Loucy (cell line): ENCODE data around the gene RFT1.

Experiments
- EZH2phosphoT487 ChIP-seq: fragments of 200-600 bp; IDR thresholded peaks from 2 replicates; pipeline ENCODE4 v1.6.1; 2018; ENCODE audit warnings: antibody characterized with exemption, mild to moderate bottlenecking, moderate library complexity, borderline replicate concordance
- TF ChIP-seq, protein P1 (sequence below): fragments of 200-600 bp; sonication (generic); conservative IDR thresholded peaks from 2 replicates; pipeline ENCODE4 v1.5.1; 2014; ENCODE audit warnings: mild to moderate bottlenecking, antibody characterized with exemption, low read length

DNA sequence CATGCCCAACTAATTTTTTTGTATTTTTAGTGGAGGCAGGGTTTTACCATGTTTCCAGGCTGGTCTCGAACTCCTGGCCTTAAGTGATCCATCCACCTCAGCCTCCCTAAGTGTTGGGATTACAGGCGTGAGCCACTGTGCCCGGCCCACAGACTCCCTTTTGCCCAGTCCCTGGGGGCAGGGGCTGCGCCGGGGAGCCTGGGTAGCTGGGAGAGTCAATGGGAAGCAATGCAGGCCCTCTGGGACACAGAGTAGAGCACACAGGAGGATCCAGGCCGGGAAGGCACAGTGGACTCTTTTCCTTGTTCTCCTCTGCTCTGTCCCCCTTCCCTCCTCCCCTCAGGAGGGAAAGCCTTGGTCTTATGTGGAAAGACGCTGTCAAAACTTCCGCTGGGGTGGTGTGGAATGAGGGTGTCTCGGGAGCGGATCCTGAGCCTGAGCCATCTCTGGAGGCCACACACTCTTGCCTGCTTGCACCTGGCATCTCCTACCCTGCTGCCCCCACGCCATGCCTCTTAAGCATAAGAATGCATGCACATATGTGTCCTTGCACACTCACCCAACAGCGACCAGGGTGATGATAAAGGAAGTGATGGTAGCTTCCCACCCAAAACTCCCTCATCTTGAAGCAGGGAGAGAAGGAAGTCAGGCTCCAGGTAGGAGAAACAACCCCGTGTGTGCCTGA lies 18.9 kb upstream of the RFT1 start:
- no peak for TF ChIP-seq EZH2phosphoT487
- TF ChIP-seq, protein P1, sequence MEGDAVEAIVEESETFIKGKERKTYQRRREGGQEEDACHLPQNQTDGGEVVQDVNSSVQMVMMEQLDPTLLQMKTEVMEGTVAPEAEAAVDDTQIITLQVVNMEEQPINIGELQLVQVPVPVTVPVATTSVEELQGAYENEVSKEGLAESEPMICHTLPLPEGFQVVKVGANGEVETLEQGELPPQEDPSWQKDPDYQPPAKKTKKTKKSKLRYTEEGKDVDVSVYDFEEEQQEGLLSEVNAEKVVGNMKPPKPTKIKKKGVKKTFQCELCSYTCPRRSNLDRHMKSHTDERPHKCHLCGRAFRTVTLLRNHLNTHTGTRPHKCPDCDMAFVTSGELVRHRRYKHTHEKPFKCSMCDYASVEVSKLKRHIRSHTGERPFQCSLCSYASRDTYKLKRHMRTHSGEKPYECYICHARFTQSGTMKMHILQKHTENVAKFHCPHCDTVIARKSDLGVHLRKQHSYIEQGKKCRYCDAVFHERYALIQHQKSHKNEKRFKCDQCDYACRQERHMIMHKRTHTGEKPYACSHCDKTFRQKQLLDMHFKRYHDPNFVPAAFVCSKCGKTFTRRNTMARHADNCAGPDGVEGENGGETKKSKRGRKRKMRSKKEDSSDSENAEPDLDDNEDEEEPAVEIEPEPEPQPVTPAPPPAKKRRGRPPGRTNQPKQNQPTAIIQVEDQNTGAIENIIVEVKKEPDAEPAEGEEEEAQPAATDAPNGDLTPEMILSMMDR: no peak
